Stimulated activated CD8-positive, alpha-beta memory T cell treated with anti-CD3 and anti-CD28 coated beads, Interleukin-12 subunit alpha, Interleukin-12 subunit beta, amount 100 ng/mL, for 24 hours (primary cell): ENCODE results near the gene VCX.
"Not testable (repeated sequence)": the region's sequence is repeated elsewhere in the genome, so short reads cannot be mapped to it uniquely, and the experiment has no call there.

Experiments
- DNase-seq: peaks from one replicate; pipeline ENCODE4 v3.0.0-alpha.2; 2020; ENCODE audit errors: extremely low read depth

The VCX gene

DNA sequence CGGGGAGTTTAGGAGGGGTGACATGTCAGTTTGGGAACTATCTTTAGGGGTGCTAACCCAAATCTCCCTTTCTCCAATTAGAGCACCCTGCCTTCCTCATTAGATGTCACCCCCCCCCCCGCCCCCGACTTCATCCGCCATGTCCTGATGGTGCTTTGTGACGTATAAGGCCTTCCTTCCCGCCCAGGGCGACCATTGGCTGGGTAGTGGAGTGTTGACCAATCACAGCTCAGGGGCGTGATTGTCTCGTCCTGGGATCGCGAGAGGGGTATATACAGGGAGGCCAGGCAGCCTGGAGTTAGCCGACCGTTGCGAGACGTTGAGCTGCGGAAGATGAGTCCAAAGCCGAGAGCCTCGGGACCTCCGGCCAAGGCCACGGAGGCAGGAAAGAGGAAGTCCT is at the start of gene VCX:
Gene VCX (plus strand): TSS at position 301 of the 400 bp plus-strand sequence. CDS start 33 bp downstream, at position 334.
- DNase-seq = not testable (repeated sequence)

DNA sequence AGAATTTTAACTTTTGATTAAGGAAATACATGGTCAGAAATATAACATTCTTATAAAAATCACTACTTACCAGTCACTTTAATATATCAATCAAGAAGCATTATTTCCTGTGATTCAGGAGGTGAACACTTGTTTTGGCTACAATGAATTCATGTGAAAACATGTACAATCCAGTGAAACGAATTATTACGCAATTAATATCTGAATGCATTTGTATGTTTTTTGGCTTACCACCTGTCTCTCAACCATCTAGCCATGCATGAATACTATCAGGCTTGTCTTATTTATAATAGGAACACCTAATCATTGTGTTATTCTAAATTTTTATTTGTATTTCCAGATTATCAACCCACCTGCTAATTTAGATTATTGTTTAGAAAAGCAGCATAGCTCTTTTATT is 44.6 kb upstream of the VCX start:
- DNase-seq = no peak

DNA sequence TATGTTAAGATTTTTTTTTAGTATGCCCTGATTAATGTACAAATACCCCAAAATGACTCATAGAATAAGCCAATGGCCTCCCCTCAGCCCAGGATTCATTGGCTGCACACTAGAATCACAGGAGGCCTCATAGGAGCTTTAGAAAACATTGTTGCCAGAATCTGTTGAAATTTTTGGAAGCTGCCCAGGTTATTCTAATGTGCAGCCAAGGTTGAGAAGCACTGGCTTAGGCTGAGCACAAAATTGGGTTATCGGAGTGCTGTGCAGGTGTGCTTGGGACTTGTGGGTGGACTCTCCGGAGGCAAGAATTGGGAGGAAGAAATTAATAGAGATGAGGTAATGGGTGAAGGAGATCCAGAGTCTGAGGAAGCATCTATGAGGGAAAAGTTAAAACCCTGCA is 41.3 kb upstream of the VCX start:
- DNase-seq = no peak

DNA sequence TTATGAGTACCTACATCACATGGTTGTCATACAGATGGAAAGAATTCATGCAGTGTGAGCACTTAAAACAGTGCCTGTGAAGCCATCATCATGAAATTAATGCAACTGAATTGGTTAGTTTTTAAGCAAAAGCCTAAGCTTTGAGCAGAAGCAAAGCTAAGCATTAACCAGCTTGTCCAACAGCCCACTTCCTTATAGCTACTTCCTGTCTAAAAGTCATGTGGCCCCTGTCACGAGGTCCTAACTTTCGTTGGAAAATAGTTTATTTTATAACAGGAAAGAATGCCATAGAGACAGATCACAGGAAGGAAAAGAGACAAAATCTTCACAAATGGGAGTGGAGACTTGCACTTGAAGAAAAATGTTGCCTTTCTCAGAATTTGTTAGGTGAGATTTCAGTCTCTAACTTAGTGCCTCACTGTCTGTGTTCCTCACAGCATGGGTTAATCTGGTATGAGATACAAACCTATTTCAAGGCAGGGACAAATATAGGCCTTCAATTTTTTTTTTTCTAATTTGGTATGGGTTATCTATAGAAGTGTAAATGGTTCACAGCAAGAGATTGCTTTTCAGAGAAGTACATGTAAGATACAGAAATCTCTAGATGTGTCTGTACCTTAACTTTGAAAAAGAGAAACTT is 27.7 kb upstream of the VCX start:
- DNase-seq = no peak

DNA sequence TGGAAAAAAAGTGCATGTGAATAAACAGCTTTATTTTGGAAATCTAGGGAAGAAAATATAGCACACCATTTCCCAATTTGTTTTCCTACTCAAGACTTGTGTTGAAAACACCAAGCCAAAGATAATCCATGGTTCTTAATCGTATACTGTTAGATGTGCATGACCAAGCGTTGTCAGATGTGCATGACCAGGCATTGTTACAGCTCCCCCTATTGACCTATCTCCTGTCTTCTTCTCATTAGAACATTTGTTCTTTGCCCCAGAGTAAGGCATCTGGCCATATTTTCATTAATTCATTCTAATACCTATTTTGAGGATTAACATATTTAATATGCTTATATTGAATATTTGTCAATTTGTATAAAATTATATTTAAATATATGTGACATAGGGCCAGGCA is 14.4 kb upstream of the VCX start:
- no peak for DNase-seq

DNA sequence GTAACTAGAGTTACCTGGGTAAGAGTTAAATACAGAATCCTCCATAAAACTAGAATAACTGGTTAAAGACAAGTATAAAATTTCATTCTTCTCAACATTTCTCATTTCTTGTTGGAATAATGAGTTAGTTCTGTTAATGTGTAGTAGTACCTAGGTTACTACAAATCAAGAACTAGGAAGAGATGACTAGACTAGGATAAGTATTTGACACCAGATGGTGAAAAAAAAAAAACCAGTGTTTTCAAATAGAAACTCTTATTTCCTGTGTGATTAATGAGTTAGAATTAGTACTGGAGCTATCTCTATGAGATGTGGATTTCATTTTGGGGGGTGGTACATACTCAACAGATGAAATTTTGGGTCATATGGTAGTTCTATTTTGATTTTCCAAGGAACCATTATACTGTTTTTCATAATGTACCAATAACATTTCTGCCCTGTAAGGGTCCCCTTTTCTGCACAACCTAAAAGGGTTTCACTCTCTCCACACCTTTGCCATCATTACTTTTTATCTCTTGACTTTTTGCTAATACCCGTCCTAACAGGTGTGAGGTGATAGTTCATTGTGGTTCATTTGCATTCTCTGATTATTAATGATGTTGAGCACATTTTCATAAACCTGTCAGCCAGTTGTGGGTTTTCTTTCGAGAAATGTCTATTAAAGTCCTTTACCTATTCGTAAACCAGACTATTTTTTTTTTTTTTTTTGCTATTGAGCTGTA is 1.7 kb upstream of the VCX start:
- no peak for DNase-seq

DNA sequence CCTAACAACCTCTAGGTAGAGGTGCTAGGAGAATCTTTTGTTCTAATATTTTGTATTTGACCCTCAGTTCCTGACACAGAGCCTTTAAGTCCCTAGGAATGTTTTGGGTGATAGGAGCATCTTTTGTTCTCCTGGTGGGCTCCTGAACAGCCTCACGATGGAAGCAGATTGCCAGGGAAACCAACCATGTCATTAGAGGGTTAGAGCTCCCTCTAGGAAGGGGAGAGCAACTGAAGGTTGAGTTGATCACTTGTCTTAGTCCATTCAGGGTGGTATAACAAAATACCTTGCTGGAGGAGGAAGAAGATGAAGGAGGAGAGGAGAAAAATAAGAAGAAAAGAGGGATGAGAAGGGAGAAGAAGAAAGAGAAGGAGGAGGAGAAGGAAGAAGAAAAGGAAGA is 9.2 kb downstream of the VCX start:
- no peak for DNase-seq

DNA sequence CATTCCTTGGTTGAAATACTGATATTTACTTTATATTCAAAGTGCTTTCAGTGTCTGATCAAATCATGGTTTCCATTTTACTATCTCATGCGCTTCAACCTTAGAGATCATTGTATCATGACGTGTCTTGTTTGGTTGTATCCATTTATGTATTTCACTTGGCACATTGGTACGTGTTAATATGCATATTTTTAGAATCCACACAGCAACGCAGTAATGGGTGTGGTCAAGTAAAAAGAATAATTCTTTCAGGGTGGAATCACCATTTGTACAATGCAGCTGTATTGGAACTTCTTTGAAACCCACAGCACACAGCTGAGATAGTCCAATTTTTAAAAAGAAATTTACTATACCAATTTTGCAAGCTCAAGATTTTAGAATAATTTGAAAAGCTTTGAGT is 29.1 kb downstream of the VCX start:
- no peak for DNase-seq

DNA sequence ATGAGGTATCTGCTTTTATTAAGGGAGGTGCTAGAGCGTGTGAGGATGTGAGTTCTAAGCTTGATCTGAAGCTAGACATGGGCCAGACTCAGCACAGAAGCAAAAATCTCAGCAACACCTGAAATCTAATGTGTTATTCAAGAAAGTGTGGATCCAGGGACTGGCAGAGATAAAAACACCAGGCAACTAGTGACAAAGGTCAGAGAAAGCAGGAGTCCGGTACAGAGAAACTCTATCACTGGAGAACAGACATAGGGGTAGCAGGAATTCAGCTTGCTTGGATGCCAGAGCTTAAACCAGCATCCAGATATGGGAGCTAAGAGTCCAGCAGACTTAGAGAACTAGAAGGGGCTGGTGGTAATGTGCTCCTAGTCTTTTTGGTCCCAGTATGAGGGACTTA is 34.0 kb downstream of the VCX start:
- no peak for DNase-seq

DNA sequence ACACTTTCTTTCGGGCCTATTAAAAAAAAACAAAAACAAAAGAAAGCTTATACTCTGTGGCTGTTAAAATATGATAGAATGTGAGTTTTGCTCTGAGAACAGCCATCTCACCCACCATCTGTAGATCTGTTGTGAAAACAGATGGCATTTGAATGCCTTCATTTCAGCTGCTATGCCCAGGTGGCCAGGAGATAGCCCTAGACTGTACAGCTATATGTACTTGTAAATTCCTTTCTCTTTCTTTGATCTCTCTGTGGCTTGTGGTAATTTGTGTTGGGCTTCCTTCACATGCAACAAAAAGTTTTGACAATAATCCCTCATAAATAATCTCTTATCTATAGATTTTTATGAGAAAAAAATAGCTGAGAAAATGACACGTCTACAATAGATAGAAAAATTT is 46.2 kb downstream of the VCX start:
- DNase-seq = no peak

DNA sequence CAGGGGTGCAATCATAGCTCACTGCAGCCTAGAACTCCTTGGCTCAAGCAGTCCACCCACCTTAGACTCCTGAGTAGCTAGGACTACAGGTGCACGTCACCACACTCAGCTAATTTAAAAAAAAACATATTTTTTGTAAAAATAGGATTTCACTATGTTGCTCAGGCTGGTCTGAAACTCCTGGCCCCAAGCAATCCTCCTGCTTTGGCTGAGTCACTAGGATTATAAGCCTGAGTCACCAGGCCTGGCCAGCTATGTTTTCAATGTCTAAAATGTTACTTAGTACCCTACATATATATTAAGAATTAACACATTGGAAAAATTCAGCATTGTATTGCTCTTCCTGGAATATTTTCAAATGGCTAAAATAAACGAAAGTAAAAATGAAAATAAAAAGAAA is 46.7 kb downstream of the VCX start:
- DNase-seq = no peak

DNA sequence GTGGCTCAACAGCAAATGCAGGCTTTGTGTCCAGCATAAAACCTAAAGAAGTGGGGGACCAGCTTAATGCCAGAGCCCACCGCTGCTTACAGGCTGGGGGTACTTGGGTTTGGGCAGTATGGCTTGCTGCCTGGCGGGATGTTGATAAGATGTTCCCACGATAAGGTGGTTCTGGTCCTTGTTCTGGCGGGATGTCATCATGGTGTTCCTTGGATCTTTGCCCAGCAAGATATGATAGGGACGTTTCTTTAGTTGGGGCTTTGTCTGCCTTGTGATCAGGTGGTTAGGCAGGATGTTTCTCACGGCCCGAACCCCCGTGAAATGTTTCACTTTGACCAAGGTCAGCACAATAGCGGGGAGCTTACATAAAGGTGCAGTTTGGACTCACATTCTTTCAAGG is 49.0 kb downstream of the VCX start:
- DNase-seq = no peak
